Suprapubic skin (tissue), 4 donors: ENCODE measurements around the gene PGBD5. TPM values are rescaled to one million over a fixed set of nuclear protein-coding genes. Genes with fewer than 3 reads are reported as not detected.

Experiments used
- DNase-seq, 2 donors: peaks; one replicate each; pipeline ENCODE4 v3.0.0-alpha.2; 2019; ENCODE audit warnings: low spot score in 2 of 2
- H3K27ac ChIP-seq: fragments of 200-600 bp; sonication (generic); one replicate; pipeline ENCODE4 v1.5.1; 2019
- H3K27me3 ChIP-seq: fragments of 200-600 bp; sonication (generic); one replicate; pipeline ENCODE4 v1.5.1; 2019
- H3K36me3 ChIP-seq: fragments of 200-600 bp; sonication (generic); one replicate; pipeline ENCODE4 v1.5.1; 2019
- H3K4me1 ChIP-seq: fragments of 200-600 bp; sonication (generic); one replicate; pipeline ENCODE4 v1.5.1; 2019
- H3K4me3 ChIP-seq: fragments of 200-600 bp; sonication (generic); one replicate; pipeline ENCODE4 v1.5.1; 2019; ENCODE audit warnings: mild to moderate bottlenecking
- H3K9me3 ChIP-seq: fragments of 200-600 bp; sonication (generic); one replicate; pipeline ENCODE4 v1.5.1; 2019
- CTCF ChIP-seq, 2 donors: fragments of 200-600 bp in 1 of 2; fragments of 450-650 bp in 1 of 2; sonication (generic) in 1 of 2; IDR thresholded peaks; one replicate each; pipeline ENCODE4 v1.5.1; 2016 to 2019; ENCODE audit warnings: antibody characterized with exemption in 2 of 2, mild to moderate bottlenecking in 1 of 2, moderate library complexity in 1 of 2
- EP300 ChIP-seq: sonication (generic); formaldehyde crosslinking; IDR thresholded peaks from one replicate; pipeline ENCODE4 v1.6.1; 2017; ENCODE audit warnings: antibody characterized with exemption
- POLR2A ChIP-seq, 2 donors: fragments of 450-650 bp; IDR thresholded peaks; one replicate each; pipeline ENCODE4 v1.6.1; 2017; ENCODE audit warnings: antibody characterized with exemption in 2 of 2, mild to moderate bottlenecking in 2 of 2, moderate library complexity in 2 of 2
- POLR2AphosphoS5 ChIP-seq, 3 donors: sonication (generic); formaldehyde crosslinking; IDR thresholded peaks; one replicate each; pipeline ENCODE4 v1.6.1; 2017; ENCODE audit warnings: antibody characterized with exemption in 3 of 3
- WGBS: methylation state at CpG from one replicate; pipeline ENCODE4 v1.1.5; 2018; 5-methylcytosine and 5-hydroxymethylcytosine counted together
- total RNA-seq, 4 donors: library from RNA; depleted of rRNA; stranded (reverse); fragments of >200 nt; gene quantifications; one replicate each; pipeline ENCODE4 v1.1.0, GENCODE V29; 2016

The PGBD5 gene
- total RNA-seq, 4 donors from 2014 or later, result 0.16 to 1.4 (median 0.51) TPM

GRCh38 chr1:230350208-230350921 is 75.8 kb downstream of the PGBD5 start:
- no peaks in the 10 kb centered on the region for H3K27me3 ChIP-seq
- TF ChIP-seq POLR2A (IDR thresholded peaks at IDR 0.05) (no peak), POLR2AphosphoS5 (IDR thresholded peaks at IDR 0.05) (no peak), CTCF (IDR thresholded peaks at IDR 0.05) (no peak), EP300 (no peak)
- no peak overlapping the region for H3K27ac ChIP-seq
- H3K9me3 ChIP-seq, result no peaks in the 10 kb centered on the region
- no peaks in the 10 kb centered on the region for H3K36me3 ChIP-seq
- WGBS, result 71% methylated on average over 12 of the region's 13 CpGs
- DNase-seq, result no peak
- peaks cover 2% of the 10 kb centered on the region for H3K4me1 ChIP-seq
- H3K4me3 ChIP-seq, result no peak overlapping the region

GRCh38 chr1:230349020-230349393 is 77.1 kb downstream of the PGBD5 start:
- H3K27me3 ChIP-seq, result no peaks in the 10 kb centered on the region
- no peak overlapping the region for H3K27ac ChIP-seq
- H3K4me3 ChIP-seq, result no peak overlapping the region
- 71% methylated on average over 5 of the region's 5 CpGs for WGBS
- TF ChIP-seq CTCF (IDR thresholded peaks at IDR 0.05) (no peak), POLR2A (IDR thresholded peaks at IDR 0.05) (no peak), POLR2AphosphoS5 (IDR thresholded peaks at IDR 0.05) (no peak), EP300 (no peak)
- H3K36me3 ChIP-seq, result no peaks in the 10 kb centered on the region
- DNase-seq, result no peak
- H3K9me3 ChIP-seq, result no peaks in the 10 kb centered on the region
- peaks cover 2% of the 10 kb centered on the region for H3K4me1 ChIP-seq

GRCh38 chr1:230348386-230349019 is 77.6 kb downstream of the PGBD5 start:
- peaks cover 2% of the 10 kb centered on the region for H3K4me1 ChIP-seq
- WGBS, result 55% methylated on average over 9 of the region's 9 CpGs
- H3K27ac ChIP-seq, result no peak overlapping the region
- no peaks in the 10 kb centered on the region for H3K9me3 ChIP-seq
- DNase-seq, result no peak
- no peaks in the 10 kb centered on the region for H3K36me3 ChIP-seq
- no peaks in the 10 kb centered on the region for H3K27me3 ChIP-seq
- TF ChIP-seq EP300 (no peak), POLR2A (IDR thresholded peaks at IDR 0.05) (no peak), POLR2AphosphoS5 (IDR thresholded peaks at IDR 0.05) (no peak), CTCF (IDR thresholded peaks at IDR 0.05) (no peak)
- no peak overlapping the region for H3K4me3 ChIP-seq

- no peaks in the 10 kb centered on the region for H3K9me3 ChIP-seq
- H3K36me3 ChIP-seq, result no peaks in the 10 kb centered on the region
- no peak for DNase-seq
- H3K27ac ChIP-seq, result no peak overlapping the region
- TF ChIP-seq POLR2A (IDR thresholded peaks at IDR 0.05), result no peak
- TF ChIP-seq CTCF (IDR thresholded peaks at IDR 0.05), result no peak
- TF ChIP-seq EP300, result no peak
- no peak for TF ChIP-seq POLR2AphosphoS5 (IDR thresholded peaks at IDR 0.05)
- no peaks in the 10 kb centered on the region for H3K27me3 ChIP-seq
- WGBS, result 93% methylated on average over 7 of the region's 7 CpGs
- peaks cover 2% of the 10 kb centered on the region for H3K4me1 ChIP-seq
- H3K4me3 ChIP-seq, result no peak overlapping the region
These were observed 78.2 kb downstream of the PGBD5 start for GRCh38 chr1:230347896-230348295.

- no peak for DNase-seq
- Histone ChIP-seq H3K36me3 (no peaks in the 10 kb centered on the region), H3K9me3 (no peaks in the 10 kb centered on the region), H3K27ac (peak overlapping the region; percentile 10), H3K4me1 (peaks cover 2% of the 10 kb centered on the region), H3K4me3 (no peak overlapping the region), H3K27me3 (no peaks in the 10 kb centered on the region)
- 61% methylated on average over 7 of the region's 7 CpGs for WGBS
- TF ChIP-seq CTCF (IDR thresholded peaks at IDR 0.05), result no peak
- TF ChIP-seq EP300, result no peak
- TF ChIP-seq POLR2AphosphoS5 (IDR thresholded peaks at IDR 0.05), result no peak
- no peak for TF ChIP-seq POLR2A (IDR thresholded peaks at IDR 0.05)
These were observed 80.8 kb downstream of the PGBD5 start for GRCh38 chr1:230345139-230345885.
